Measurements from ENCODE around the gene ABCC6. TPM values are rescaled to one million over a fixed set of nuclear protein-coding genes. Genes with fewer than 3 reads are reported as not detected.

The ABCC6 gene
- total and polyA plus RNA-seq, 2 of the 4 experiments (the other 2 are of a cell fraction) = 0.36 to 1.3 TPM

DNA sequence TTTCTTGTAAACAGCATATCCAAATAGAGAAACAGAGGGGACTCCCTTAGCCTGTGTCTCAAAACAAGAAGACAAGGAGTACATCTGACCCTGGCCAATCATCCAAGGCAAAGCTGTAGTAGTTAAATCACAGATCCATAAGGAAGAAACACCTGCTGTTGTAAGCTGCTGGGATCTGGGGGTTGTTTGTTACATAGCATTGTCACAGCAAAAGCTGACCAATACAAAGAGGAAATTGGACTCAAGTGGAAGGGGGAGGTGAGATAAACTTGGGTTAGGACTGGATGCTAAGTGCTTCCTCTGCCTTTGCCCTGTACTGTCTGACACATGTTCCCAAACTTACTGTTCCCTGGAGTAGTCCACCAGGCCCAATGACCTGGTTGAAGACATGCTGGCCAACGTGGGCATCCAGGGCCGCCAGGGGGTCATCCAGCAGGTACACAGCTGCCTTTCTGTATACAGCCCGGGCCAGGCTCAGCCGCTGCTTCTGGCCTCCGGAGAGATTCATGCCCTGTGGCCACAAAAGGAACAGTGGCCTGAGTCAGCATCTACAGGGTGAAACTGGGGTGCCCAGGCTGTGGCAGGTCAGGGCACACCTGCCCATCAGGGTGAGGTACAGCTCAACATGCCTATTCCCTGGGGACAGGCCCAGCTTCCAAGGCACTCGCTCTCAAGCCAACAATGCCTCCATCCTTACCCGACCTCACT lies 44.7 kb downstream of the ABCC6 start:
- no peak overlapping the region for H3K4me3 ChIP-seq (ENCODE audit: insufficient read depth, low read depth, low read length)
- no peak overlapping the region for H3K4me2 ChIP-seq (ENCODE audit: low read depth, low read length)
- H4K91ac ChIP-seq (ENCODE audit: insufficient read depth, low read depth, low read length) = no peak overlapping the region
- H3K4me1 ChIP-seq (ENCODE audit: control insufficient read depth, insufficient read depth, low read length) = no peaks in the 10 kb centered on the region
- H3K56ac ChIP-seq (ENCODE audit: extremely low read depth, insufficient read depth, low read length) = no peak overlapping the region
- no peaks in the 10 kb centered on the region for H3K79me1 ChIP-seq (ENCODE audit: low read depth in 1 of 2, low read length in 2 of 2)
- H2BK15ac ChIP-seq (ENCODE audit: low read depth, low read length) = no peak overlapping the region
- dilution Hi-C loops (cut with HindIII; ENCODE audit: low sequenced_read_pairs, unreplicated experiment) = no loop called here
- no peak for DNase-seq
- no peak overlapping the region for H2BK20ac ChIP-seq (ENCODE audit: low read depth, low read length)
- no peak overlapping the region for H4K5ac ChIP-seq (ENCODE audit: low read depth, low read length)
- intact Hi-C loops (cut with micrococcal nuclease) = no loop called here
- no peak overlapping the region; the same call in 1 of the 2 replicates for H3K23ac ChIP-seq (ENCODE audit: low read depth, low read length)
- no peaks in the 10 kb centered on the region; the same call in 1 of the 2 replicates for H4K20me1 ChIP-seq (ENCODE audit: insufficient read depth, low read length)
- H2AK5ac ChIP-seq (ENCODE audit: low read depth, low read length) = no peak overlapping the region
- WGBS, 2 experiments (ENCODE audit: extremely low coverage in 2 of 2, insufficient read length in 1 of 2) = 88% methylated on average over 4 of the region's 7 CpGs; no CpG with 5 or more reads in 1 of the 2 experiments
- no peak overlapping the region for H2BK120ac ChIP-seq (ENCODE audit: low read depth, low read length)
- BruUV-seq (replicated peaks) = no TSS peak
- no peak for ATAC-seq (ENCODE audit: low read depth)
- in situ Hi-C loops (cut with MboI; ENCODE audit: low sequenced_read_pairs) = no loop called here
- no peak overlapping the region for H2AFZ ChIP-seq (replicated peaks; ENCODE audit: low read length, poor library complexity)
- H3K36me3 ChIP-seq (ENCODE audit: control insufficient read depth, insufficient read depth, low read length) = peaks cover 12% of the 10 kb centered on the region; the same call in 1 of the 2 replicates
- no peak overlapping the region for H3K4ac ChIP-seq (ENCODE audit: low read depth, low read length)
- no peak overlapping the region for H2AK9ac ChIP-seq (replicated peaks; ENCODE audit: low read depth, low read length, poor library complexity)
- no peak overlapping the region for H3K27ac ChIP-seq (ENCODE audit: insufficient read depth, low read length)
- ChIA-PET CTCF (no interaction called here), POLR2A (ENCODE audit: unreplicated experiment) (no interaction called here)
- H3K18ac ChIP-seq (ENCODE audit: low read depth, low read length) = no peak overlapping the region
- H3K9me3 ChIP-seq (ENCODE audit: control insufficient read depth, insufficient read depth, low read length) = peaks cover 15% of the 10 kb centered on the region
- H3K27me3 ChIP-seq (ENCODE audit: control insufficient read depth, insufficient read depth, low read length) = no peaks in the 10 kb centered on the region; the same call in 1 of the 2 replicates
- no peak overlapping the region for H2BK5ac ChIP-seq (ENCODE audit: low read depth, low read length, poor library complexity, severe bottlenecking)
- no peak overlapping the region for H3K14ac ChIP-seq (replicated peaks; ENCODE audit: low read depth, low read length)
- H3K9me1 ChIP-seq (ENCODE audit: insufficient read depth, low read length) = 0 out of 2 replicates have a peak, but pooled peaks cover 3% of the 10 kb centered on the region
- H3K9ac ChIP-seq (ENCODE audit: low read depth, low read length) = no peak overlapping the region
- TF ChIP-seq MAFK (IDR thresholded peaks at IDR 0.05; ENCODE audit: low read depth, low read length) = no peak
- TF ChIP-seq RAD21 (IDR thresholded peaks at IDR 0.05; ENCODE audit: low read length) = no peak
- TF ChIP-seq, protein P1, sequence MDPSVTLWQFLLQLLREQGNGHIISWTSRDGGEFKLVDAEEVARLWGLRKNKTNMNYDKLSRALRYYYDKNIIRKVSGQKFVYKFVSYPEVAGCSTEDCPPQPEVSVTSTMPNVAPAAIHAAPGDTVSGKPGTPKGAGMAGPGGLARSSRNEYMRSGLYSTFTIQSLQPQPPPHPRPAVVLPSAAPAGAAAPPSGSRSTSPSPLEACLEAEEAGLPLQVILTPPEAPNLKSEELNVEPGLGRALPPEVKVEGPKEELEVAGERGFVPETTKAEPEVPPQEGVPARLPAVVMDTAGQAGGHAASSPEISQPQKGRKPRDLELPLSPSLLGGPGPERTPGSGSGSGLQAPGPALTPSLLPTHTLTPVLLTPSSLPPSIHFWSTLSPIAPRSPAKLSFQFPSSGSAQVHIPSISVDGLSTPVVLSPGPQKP (IDR thresholded peaks at IDR 0.05; ENCODE audit: borderline replicate concordance, low read depth, low read length) = no peak
- no peak for TF ChIP-seq USF2 (IDR thresholded peaks at IDR 0.05; ENCODE audit: low read depth, low read length)
- no peak for TF ChIP-seq MXI1 (IDR thresholded peaks at IDR 0.05; ENCODE audit: borderline replicate concordance, low read depth, low read length)
- TF ChIP-seq CHD1 (IDR thresholded peaks at IDR 0.05; ENCODE audit: low read depth, low read length) = no peak
- TF ChIP-seq CEBPB (IDR thresholded peaks at IDR 0.05; ENCODE audit: low read depth, low read length) = no peak
- TF ChIP-seq BHLHE40 (IDR thresholded peaks at IDR 0.05; ENCODE audit: low read depth, low read length) = no peak
- no peak for TF ChIP-seq RFX5 (IDR thresholded peaks at IDR 0.05; ENCODE audit: low read depth, low read length)
- no peak for TF ChIP-seq SMC3 (IDR thresholded peaks at IDR 0.05; ENCODE audit: low read depth, low read length)
- no peak for TF ChIP-seq MAZ (IDR thresholded peaks at IDR 0.05; ENCODE audit: borderline replicate concordance, low read depth, low read length)
- TF ChIP-seq FOS (IDR thresholded peaks at IDR 0.05; ENCODE audit: low read depth, low read length) = no peak
- no peak for TF ChIP-seq POLR2A (IDR thresholded peaks at IDR 0.05; ENCODE audit: low read depth, low read length)
- TF ChIP-seq NFE2L2 (IDR thresholded peaks at IDR 0.05; ENCODE audit: low read depth, low read length) = no peak
- no peak for TF ChIP-seq RCOR1 (IDR thresholded peaks at IDR 0.05; ENCODE audit: insufficient replicate concordance, low read length)
- no peak for TF ChIP-seq CTCF (conservative IDR thresholded peaks at IDR 0.05; ENCODE audit: low read depth, low read length)
- no peak overlapping the region for H4K8ac ChIP-seq (ENCODE audit: low read depth in 2 of 2, low read length in 2 of 2)

Measured in IMR-90 (cell line).